Astrocyte (in vitro differentiated cells and primary cell): ENCODE results near the gene MS4A2. TPM values are rescaled to one million over a fixed set of nuclear protein-coding genes. Genes with fewer than 3 reads are reported as not detected.
"Not testable (repeated sequence)": the region's sequence is repeated elsewhere in the genome, so short reads cannot be mapped to it uniquely, and the experiment has no call there.

Source experiments
- DNase-seq: peaks from one replicate; pipeline ENCODE4 v3.0.0-alpha.2; 2010; ENCODE audit warnings: low read depth
- FAIRE-seq: peaks from 2 replicates; lab custom pipeline; 2011; peaks lifted over from hg19 to GRCh38; lab: Jason Lieb, UNC
- H2AFZ ChIP-seq: 2 replicates; pipeline ENCODE4 v1.6.0; 2012; ENCODE audit warnings: low read depth, low read length, inconsistent platforms
- H3K27ac ChIP-seq: 2 replicates; pipeline ENCODE4 v1.5.1; 2011; ENCODE audit warnings: low read depth, low read length, inconsistent platforms
- H3K27me3 ChIP-seq: 2 replicates; pipeline ENCODE4 v1.6.0; 2011; ENCODE audit warnings: low read length, inconsistent platforms; ENCODE audit not compliant: insufficient read depth
- H3K36me3 ChIP-seq: 2 replicates; pipeline ENCODE4 v1.5.1; 2011; ENCODE audit warnings: low read length, inconsistent platforms; ENCODE audit not compliant: insufficient read depth
- H3K4me1 ChIP-seq: 2 replicates; pipeline ENCODE4 v1.5.1; 2011; ENCODE audit warnings: low read length, inconsistent platforms; ENCODE audit not compliant: insufficient read depth
- H3K4me2 ChIP-seq: 2 replicates; pipeline ENCODE4 v1.6.0; 2012; ENCODE audit warnings: low read length, inconsistent platforms
- H3K4me3 ChIP-seq: 2 replicates; pipeline ENCODE4 v1.5.1; 2011; ENCODE audit warnings: low read depth, mild to moderate bottlenecking, low read length, inconsistent platforms; ENCODE audit not compliant: insufficient read depth
- H3K79me2 ChIP-seq: 2 replicates; pipeline ENCODE4 v1.6.0; 2012; ENCODE audit warnings: mild to moderate bottlenecking, low read length, inconsistent platforms; ENCODE audit not compliant: insufficient read depth
- H3K9ac ChIP-seq: 2 replicates; pipeline ENCODE4 v1.6.0; 2012; ENCODE audit warnings: mild to moderate bottlenecking, low read length, inconsistent platforms
- H3K9me3 ChIP-seq: 2 replicates; pipeline ENCODE4 v1.5.1; 2012; ENCODE audit warnings: low read depth, mild to moderate bottlenecking, low read length, inconsistent platforms; ENCODE audit not compliant: insufficient read depth
- H4K20me1 ChIP-seq: 2 replicates; pipeline ENCODE4 v1.6.0; 2012; ENCODE audit warnings: low read length, inconsistent platforms; ENCODE audit not compliant: insufficient read depth
- H3K27ac Mint-ChIP-seq: one replicate; pipeline ENCODE4 v1.8.0; 2021; ENCODE audit warnings: mild to moderate bottlenecking, mixed read lengths; ENCODE audit not compliant: unreplicated experiment
- H3K27me3 Mint-ChIP-seq: one replicate; pipeline ENCODE4 v1.8.0; 2021; ENCODE audit warnings: low read depth, mixed read lengths; ENCODE audit not compliant: unreplicated experiment
- H3K36me3 Mint-ChIP-seq: one replicate; pipeline ENCODE4 v1.8.0; 2021; ENCODE audit warnings: low read depth, mixed read lengths; ENCODE audit not compliant: unreplicated experiment
- H3K4me1 Mint-ChIP-seq: one replicate; pipeline ENCODE4 v1.8.0; 2021; ENCODE audit warnings: low read depth, mixed read lengths; ENCODE audit not compliant: unreplicated experiment
- H3K4me3 Mint-ChIP-seq: one replicate; pipeline ENCODE4 v1.8.0; 2021; ENCODE audit warnings: mild to moderate bottlenecking, moderate library complexity, mixed read lengths; ENCODE audit not compliant: unreplicated experiment
- H3K9me3 Mint-ChIP-seq: one replicate; pipeline ENCODE4 v1.8.0; 2021; ENCODE audit warnings: mild to moderate bottlenecking, mixed read lengths; ENCODE audit not compliant: unreplicated experiment
- CTCF ChIP-seq: IDR thresholded peaks from 2 replicates; pipeline ENCODE4 v1.5.1; 2011; ENCODE audit warnings: low read depth, mild to moderate bottlenecking, inconsistent platforms, low read length, moderate library complexity; ENCODE audit not compliant: insufficient read depth
- EZH2 ChIP-seq: IDR thresholded peaks from 2 replicates; pipeline ENCODE4 v1.6.1; 2012; ENCODE audit warnings: mild to moderate bottlenecking, low read length, inconsistent platforms; ENCODE audit not compliant: insufficient read depth
- total RNA-seq: library from RNA; stranded (reverse); gene quantifications from 2 replicates; pipeline ENCODE4 v1.2.1, GENCODE V29; 2021

Gene MS4A2
- total RNA-seq, 1 donor from 2014 or later = not detected

DNA sequence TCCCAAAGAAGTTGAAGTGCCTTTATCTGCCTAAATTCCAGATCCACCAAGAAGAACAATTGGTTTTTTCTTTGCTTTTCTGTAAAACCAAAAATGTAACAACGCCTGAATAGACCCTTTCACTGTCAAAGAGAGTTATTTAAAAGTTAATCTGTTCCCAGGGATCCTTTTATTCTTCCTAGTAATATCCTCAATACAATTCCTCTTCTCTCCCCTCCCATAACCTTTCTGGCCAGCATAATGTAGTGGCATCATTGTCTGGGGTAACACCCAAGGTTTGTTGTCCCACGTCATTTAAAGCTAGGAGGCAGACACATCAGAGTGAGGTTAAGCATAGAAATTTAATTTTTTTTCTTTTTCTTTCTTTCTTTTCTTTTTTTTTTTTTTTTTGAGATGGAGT is 39.9 kb downstream of the MS4A2 start:
- Histone ChIP-seq H3K36me3 (no peaks in the 10 kb centered on the region), H3K9ac (no peak overlapping the region), H3K9me3 (no peaks in the 10 kb centered on the region), H3K4me1 (no peaks in the 10 kb centered on the region), H3K79me2 (no peaks in the 10 kb centered on the region), H3K27me3 (no peaks in the 10 kb centered on the region), H2AFZ (no peak overlapping the region), H3K27ac (no peak overlapping the region), H3K4me3 (no peak overlapping the region), H4K20me1 (no peaks in the 10 kb centered on the region), H3K4me2 (no peak overlapping the region)
- FAIRE-seq = no peak
- no peak for TF ChIP-seq EZH2
- TF ChIP-seq CTCF = no peak
- Mint-ChIP-seq H3K9me3 (no peaks in the 10 kb centered on the region), H3K4me3 (no peak overlapping the region), H3K27ac (no peak overlapping the region), H3K4me1 (peaks cover 3% of the 10 kb centered on the region), H3K27me3 (no peaks in the 10 kb centered on the region), H3K36me3 (peaks cover 2% of the 10 kb centered on the region)
- no peak for DNase-seq

GRCh38 chr11:60128866-60129265 is 40.4 kb downstream of the MS4A2 start:
- H3K36me3 Mint-ChIP-seq, DNase-seq, H3K9me3 Mint-ChIP-seq, H3K4me1 Mint-ChIP-seq, H3K4me3 ChIP-seq, H3K27me3 Mint-ChIP-seq, H3K27ac Mint-ChIP-seq, H3K9me3 ChIP-seq, FAIRE-seq, H3K4me3 Mint-ChIP-seq, H3K4me1 ChIP-seq, H3K27me3 ChIP-seq, H3K9ac ChIP-seq, H4K20me1 ChIP-seq, H2AFZ ChIP-seq, H3K4me2 ChIP-seq, H3K36me3 ChIP-seq, H3K79me2 ChIP-seq, H3K27ac ChIP-seq: not testable (repeated sequence)

- FAIRE-seq (no peak), DNase-seq (no peak)
- H4K20me1 ChIP-seq = no peaks in the 10 kb centered on the region
- H3K9me3 Mint-ChIP-seq = peaks cover 3% of the 10 kb centered on the region
- no peak overlapping the region for H3K4me3 ChIP-seq
- H3K4me2 ChIP-seq = no peak overlapping the region
- no peak overlapping the region for H3K27ac Mint-ChIP-seq
- no peaks in the 10 kb centered on the region for H3K27me3 ChIP-seq
- no peaks in the 10 kb centered on the region for H3K27me3 Mint-ChIP-seq
- no peak overlapping the region for H3K9ac ChIP-seq
- no peak overlapping the region for H2AFZ ChIP-seq
- peaks cover 9% of the 10 kb centered on the region for H3K9me3 ChIP-seq
- no peaks in the 10 kb centered on the region for H3K4me1 ChIP-seq
- TF ChIP-seq CTCF = no peak
- no peak for TF ChIP-seq EZH2
- H3K4me1 Mint-ChIP-seq = peaks cover 3% of the 10 kb centered on the region
- no peaks in the 10 kb centered on the region for H3K79me2 ChIP-seq
- no peak overlapping the region for H3K27ac ChIP-seq
- no peak overlapping the region for H3K4me3 Mint-ChIP-seq
- H3K36me3 ChIP-seq = no peaks in the 10 kb centered on the region
- H3K36me3 Mint-ChIP-seq = peaks cover 2% of the 10 kb centered on the region
Observed at GRCh38 chr11:60129853-60130252, 41.4 kb downstream of the MS4A2 start.
